ENCODE results near the gene PTPN21. TPM values are rescaled to one million over a fixed set of nuclear protein-coding genes. Genes with fewer than 3 reads are reported as not detected.

Gene PTPN21
- total RNA-seq, 1 experiment from 2014 or later, result 3.5 TPM

- H3K36me3 ChIP-seq (replicated peaks; ENCODE audit: control insufficient read depth, insufficient read depth, low read length), result peaks cover 10% of the 10 kb centered on the region
- no peaks in the 10 kb centered on the region for H3K27me3 ChIP-seq (ENCODE audit: control insufficient read depth, insufficient read depth, low read length)
- H3K4me3 ChIP-seq (ENCODE audit: insufficient read depth, low read depth, low read length), result peak overlapping the region; percentile 99
- DNase-seq, result no peak
Observed at GRCh38 chr14:88563845-88564244, 9.0 kb upstream of the PTPN21 start.

GRCh38 chr14:88562831-88563686 is 8.3 kb upstream of the PTPN21 start, which contains the start of gene ZC3H14:
Gene ZC3H14 (plus strand): TSS chr14:88563037. CDS start chr14:88563134, 97 bp downstream.
- Histone ChIP-seq H3K4me3 (ENCODE audit: insufficient read depth, low read depth, low read length) (peak within 1 kb of the TSS; percentile 99), H3K27me3 (ENCODE audit: control insufficient read depth, insufficient read depth, low read length) (no peaks in the 10 kb centered on the region), H3K36me3 (replicated peaks; ENCODE audit: control insufficient read depth, insufficient read depth, low read length) (peaks cover 4% of the 10 kb centered on the region)
- peak; percentile 97 for DNase-seq

GRCh38 chr14:88562532-88562830 is 7.7 kb upstream of the PTPN21 start:
- Histone ChIP-seq H3K27me3 (ENCODE audit: control insufficient read depth, insufficient read depth, low read length) (no peaks in the 10 kb centered on the region), H3K4me3 (ENCODE audit: insufficient read depth, low read depth, low read length) (peak overlapping the region; percentile 99), H3K36me3 (replicated peaks; ENCODE audit: control insufficient read depth, insufficient read depth, low read length) (0 out of 2 replicates have a peak, but pooled peaks cover 2% of the 10 kb centered on the region)
- DNase-seq, result peak; percentile 26

- Histone ChIP-seq H3K27me3 (ENCODE audit: control insufficient read depth, insufficient read depth, low read length) (no peaks in the 10 kb centered on the region), H3K36me3 (replicated peaks; ENCODE audit: control insufficient read depth, insufficient read depth, low read length) (0 out of 2 replicates have a peak, but pooled peaks cover 2% of the 10 kb centered on the region), H3K4me3 (ENCODE audit: insufficient read depth, low read depth, low read length) (no peak overlapping the region)
- peak; percentile 24 for DNase-seq
Observed at GRCh38 chr14:88559852-88560251, 5.0 kb upstream of the PTPN21 start.

- no peak for DNase-seq
- no peak overlapping the region for H3K4me3 ChIP-seq (ENCODE audit: insufficient read depth, low read depth, low read length)
- H3K36me3 ChIP-seq (replicated peaks; ENCODE audit: control insufficient read depth, insufficient read depth, low read length), result no peaks in the 10 kb centered on the region
- peaks cover 11% of the 10 kb centered on the region; the same call in 1 of the 2 replicates for H3K27me3 ChIP-seq (ENCODE audit: control insufficient read depth, insufficient read depth, low read length)
Observed at GRCh38 chr14:88556581-88556980, 1.8 kb upstream of the PTPN21 start.

- peaks cover 11% of the 10 kb centered on the region; the same call in 1 of the 2 replicates for H3K27me3 ChIP-seq (ENCODE audit: control insufficient read depth, insufficient read depth, low read length)
- no peak for DNase-seq
- H3K4me3 ChIP-seq (ENCODE audit: insufficient read depth, low read depth, low read length), result peak overlapping the region; percentile 66
- H3K36me3 ChIP-seq (replicated peaks; ENCODE audit: control insufficient read depth, insufficient read depth, low read length), result no peaks in the 10 kb centered on the region
Observed at GRCh38 chr14:88553886-88554456, 836 bp downstream of the PTPN21 start.

GRCh38 chr14:88552876-88553275 is 1.9 kb downstream of the PTPN21 start:
- DNase-seq, result no peak
- Histone ChIP-seq H3K4me3 (ENCODE audit: insufficient read depth, low read depth, low read length) (no peak overlapping the region), H3K36me3 (replicated peaks; ENCODE audit: control insufficient read depth, insufficient read depth, low read length) (no peaks in the 10 kb centered on the region), H3K27me3 (ENCODE audit: control insufficient read depth, insufficient read depth, low read length) (peaks cover 11% of the 10 kb centered on the region; the same call in 1 of the 2 replicates)

- DNase-seq, result peak; percentile 38
- H3K36me3 ChIP-seq (replicated peaks; ENCODE audit: control insufficient read depth, insufficient read depth, low read length), result peaks cover 2% of the 10 kb centered on the region; the same call in 1 of the 2 replicates
- H3K4me3 ChIP-seq (ENCODE audit: insufficient read depth, low read depth, low read length), result peak overlapping the region; percentile 61
- H3K27me3 ChIP-seq (ENCODE audit: control insufficient read depth, insufficient read depth, low read length), result peaks cover 11% of the 10 kb centered on the region; the same call in 1 of the 2 replicates
Observed at GRCh38 chr14:88551980-88552431, 2.8 kb downstream of the PTPN21 start.

GRCh38 chr14:88551094-88551870 is 3.5 kb downstream of the PTPN21 start:
- H3K27me3 ChIP-seq (ENCODE audit: control insufficient read depth, insufficient read depth, low read length), result peaks cover 11% of the 10 kb centered on the region; the same call in 1 of the 2 replicates
- peak; percentile 88 for DNase-seq
- peaks cover 2% of the 10 kb centered on the region; the same call in 1 of the 2 replicates for H3K36me3 ChIP-seq (replicated peaks; ENCODE audit: control insufficient read depth, insufficient read depth, low read length)
- H3K4me3 ChIP-seq (ENCODE audit: insufficient read depth, low read depth, low read length), result peak overlapping the region; percentile 61

GRCh38 chr14:88550078-88550477 is 4.7 kb downstream of the PTPN21 start:
- DNase-seq, result no peak
- Histone ChIP-seq H3K36me3 (replicated peaks; ENCODE audit: control insufficient read depth, insufficient read depth, low read length) (peaks cover 2% of the 10 kb centered on the region; the same call in 1 of the 2 replicates), H3K4me3 (ENCODE audit: insufficient read depth, low read depth, low read length) (no peak overlapping the region), H3K27me3 (ENCODE audit: control insufficient read depth, insufficient read depth, low read length) (peaks cover 11% of the 10 kb centered on the region; the same call in 1 of the 2 replicates)

GRCh38 chr14:88547386-88547780 is 7.4 kb downstream of the PTPN21 start:
- no peak overlapping the region for H3K4me3 ChIP-seq (ENCODE audit: insufficient read depth, low read depth, low read length)
- DNase-seq, result no peak
- peaks cover 2% of the 10 kb centered on the region; the same call in 1 of the 2 replicates for H3K27me3 ChIP-seq (ENCODE audit: control insufficient read depth, insufficient read depth, low read length)
- H3K36me3 ChIP-seq (replicated peaks; ENCODE audit: control insufficient read depth, insufficient read depth, low read length), result peaks cover 2% of the 10 kb centered on the region; the same call in 1 of the 2 replicates

- Histone ChIP-seq H3K36me3 (replicated peaks; ENCODE audit: control insufficient read depth, insufficient read depth, low read length) (peaks cover 2% of the 10 kb centered on the region; the same call in 1 of the 2 replicates), H3K4me3 (ENCODE audit: insufficient read depth, low read depth, low read length) (no peak overlapping the region), H3K27me3 (ENCODE audit: control insufficient read depth, insufficient read depth, low read length) (no peaks in the 10 kb centered on the region)
- DNase-seq, result no peak
Observed at GRCh38 chr14:88546621-88547385, 8.0 kb downstream of the PTPN21 start.

GRCh38 chr14:88545256-88545655 is 9.6 kb downstream of the PTPN21 start:
- H3K4me3 ChIP-seq (ENCODE audit: insufficient read depth, low read depth, low read length), result no peak overlapping the region
- no peaks in the 10 kb centered on the region for H3K27me3 ChIP-seq (ENCODE audit: control insufficient read depth, insufficient read depth, low read length)
- peaks cover 2% of the 10 kb centered on the region; the same call in 1 of the 2 replicates for H3K36me3 ChIP-seq (replicated peaks; ENCODE audit: control insufficient read depth, insufficient read depth, low read length)
- DNase-seq, result no peak
